OCI-LY3 (cell line): Measurements from ENCODE around the gene HGS.

Experiments
- EZH2phosphoT487 ChIP-seq: fragments of 200-600 bp; shearing (Covaris generic); IDR thresholded peaks from 2 replicates; pipeline ENCODE4 v1.6.1; 2018; ENCODE audit warnings: antibody characterized with exemption, mixed run types, low read depth
- TF ChIP-seq, protein P1 (sequence below): fragments of 200-600, 300-600 bp; sonication (generic); IDR thresholded peaks from 2 replicates; pipeline ENCODE4 v1.5.1; 2014; ENCODE audit warnings: antibody characterized with exemption, low read length, low read depth

DNA sequence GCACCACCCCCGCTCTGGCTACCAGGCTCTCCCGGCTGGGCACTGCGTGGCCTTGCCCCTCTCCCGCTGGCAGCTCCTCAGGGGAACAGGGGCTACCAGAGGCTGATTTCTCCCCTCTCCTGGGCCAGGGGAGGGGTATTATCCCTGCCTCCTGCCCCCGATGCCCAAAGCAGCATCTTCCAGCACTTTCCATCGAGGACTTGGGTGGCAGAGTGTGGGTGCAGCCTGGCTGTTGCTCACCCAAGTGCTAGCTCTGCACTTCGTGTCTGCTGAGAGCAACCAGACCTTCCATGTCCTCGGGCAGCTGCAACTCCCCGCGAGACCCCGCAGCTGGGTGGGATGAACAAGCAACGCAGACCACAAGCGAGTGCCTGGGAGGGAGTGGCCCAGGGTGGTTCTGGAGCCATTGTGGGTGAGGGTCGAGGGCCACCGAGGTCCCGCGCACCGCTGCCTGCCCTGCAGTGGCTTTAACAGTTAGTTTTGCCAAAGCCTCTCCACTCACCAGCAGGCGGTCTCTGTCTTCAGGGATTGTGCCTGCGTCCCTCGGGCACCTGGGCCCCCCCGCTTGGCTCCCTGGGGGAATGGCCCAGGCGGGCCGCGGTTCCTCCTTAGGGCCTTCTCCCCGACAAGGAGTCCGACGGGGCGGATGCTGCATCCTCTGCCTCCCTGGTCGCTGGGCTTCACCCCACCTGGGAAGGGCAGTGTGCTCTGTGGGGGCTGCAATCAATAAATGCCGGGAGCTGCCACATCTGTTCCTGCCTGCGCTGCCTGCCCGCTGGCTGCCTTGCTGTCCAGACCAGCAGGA lies 36.7 kb downstream of the HGS start:
- TF ChIP-seq, protein P1, sequence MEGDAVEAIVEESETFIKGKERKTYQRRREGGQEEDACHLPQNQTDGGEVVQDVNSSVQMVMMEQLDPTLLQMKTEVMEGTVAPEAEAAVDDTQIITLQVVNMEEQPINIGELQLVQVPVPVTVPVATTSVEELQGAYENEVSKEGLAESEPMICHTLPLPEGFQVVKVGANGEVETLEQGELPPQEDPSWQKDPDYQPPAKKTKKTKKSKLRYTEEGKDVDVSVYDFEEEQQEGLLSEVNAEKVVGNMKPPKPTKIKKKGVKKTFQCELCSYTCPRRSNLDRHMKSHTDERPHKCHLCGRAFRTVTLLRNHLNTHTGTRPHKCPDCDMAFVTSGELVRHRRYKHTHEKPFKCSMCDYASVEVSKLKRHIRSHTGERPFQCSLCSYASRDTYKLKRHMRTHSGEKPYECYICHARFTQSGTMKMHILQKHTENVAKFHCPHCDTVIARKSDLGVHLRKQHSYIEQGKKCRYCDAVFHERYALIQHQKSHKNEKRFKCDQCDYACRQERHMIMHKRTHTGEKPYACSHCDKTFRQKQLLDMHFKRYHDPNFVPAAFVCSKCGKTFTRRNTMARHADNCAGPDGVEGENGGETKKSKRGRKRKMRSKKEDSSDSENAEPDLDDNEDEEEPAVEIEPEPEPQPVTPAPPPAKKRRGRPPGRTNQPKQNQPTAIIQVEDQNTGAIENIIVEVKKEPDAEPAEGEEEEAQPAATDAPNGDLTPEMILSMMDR: no peak
- no peak for TF ChIP-seq EZH2phosphoT487
